Immature natural killer cell (primary cell): ENCODE data around the gene LAMC3. TPM values are rescaled to one million over a fixed set of nuclear protein-coding genes. Genes with fewer than 3 reads are reported as not detected.

Experiments used
- DNase-seq, 3 donors: peaks; one replicate each; pipeline ENCODE4 v3.0.0; 2022; ENCODE audit warnings: mixed read lengths in 1 of 3
- H3K27ac Mint-ChIP-seq, 6 donors: one replicate each; pipeline ENCODE4 v1.8.0; 2020; ENCODE audit warnings: mixed read lengths in 6 of 6, mild to moderate bottlenecking in 5 of 6, inconsistent platforms in 4 of 6, moderate library complexity in 3 of 6
- H3K27me3 Mint-ChIP-seq, 3 donors: one replicate each; pipeline ENCODE4 v1.8.0; 2020 to 2021; ENCODE audit warnings: low read depth in 3 of 3, mild to moderate bottlenecking in 3 of 3, mixed read lengths in 3 of 3, moderate library complexity in 3 of 3, inconsistent platforms in 1 of 3
- H3K36me3 Mint-ChIP-seq, 3 donors: one replicate each; pipeline ENCODE4 v1.8.0; 2020; ENCODE audit warnings: mixed read lengths in 3 of 3, inconsistent platforms in 2 of 3, mild to moderate bottlenecking in 2 of 3
- H3K4me1 Mint-ChIP-seq, 2 donors: one replicate each; pipeline ENCODE4 v1.8.0; 2020; ENCODE audit warnings: inconsistent platforms in 2 of 2, mild to moderate bottlenecking in 2 of 2, mixed read lengths in 2 of 2, moderate library complexity in 1 of 2
- H3K4me3 Mint-ChIP-seq, 5 donors: one replicate each; pipeline ENCODE4 v1.8.0; 2020; ENCODE audit warnings: mild to moderate bottlenecking in 5 of 5, mixed read lengths in 5 of 5, inconsistent platforms in 3 of 5, moderate library complexity in 3 of 5
- H3K9me3 Mint-ChIP-seq, 6 donors: one replicate each; pipeline ENCODE4 v1.8.0; 2020; ENCODE audit warnings: mild to moderate bottlenecking in 6 of 6, mixed read lengths in 6 of 6, inconsistent platforms in 4 of 6, moderate library complexity in 3 of 6
- polyA plus RNA-seq, 3 donors: library from polyadenylated mRNA; unstranded; fragments of 300-500 nt; fragmentation: Illumina TruSeq; gene quantifications; one replicate each; pipeline ENCODE4 v1.2.3, GENCODE V29; 2021

Gene LAMC3
- polyA plus RNA-seq, 3 donors from 2014 or later = not detected

DNA sequence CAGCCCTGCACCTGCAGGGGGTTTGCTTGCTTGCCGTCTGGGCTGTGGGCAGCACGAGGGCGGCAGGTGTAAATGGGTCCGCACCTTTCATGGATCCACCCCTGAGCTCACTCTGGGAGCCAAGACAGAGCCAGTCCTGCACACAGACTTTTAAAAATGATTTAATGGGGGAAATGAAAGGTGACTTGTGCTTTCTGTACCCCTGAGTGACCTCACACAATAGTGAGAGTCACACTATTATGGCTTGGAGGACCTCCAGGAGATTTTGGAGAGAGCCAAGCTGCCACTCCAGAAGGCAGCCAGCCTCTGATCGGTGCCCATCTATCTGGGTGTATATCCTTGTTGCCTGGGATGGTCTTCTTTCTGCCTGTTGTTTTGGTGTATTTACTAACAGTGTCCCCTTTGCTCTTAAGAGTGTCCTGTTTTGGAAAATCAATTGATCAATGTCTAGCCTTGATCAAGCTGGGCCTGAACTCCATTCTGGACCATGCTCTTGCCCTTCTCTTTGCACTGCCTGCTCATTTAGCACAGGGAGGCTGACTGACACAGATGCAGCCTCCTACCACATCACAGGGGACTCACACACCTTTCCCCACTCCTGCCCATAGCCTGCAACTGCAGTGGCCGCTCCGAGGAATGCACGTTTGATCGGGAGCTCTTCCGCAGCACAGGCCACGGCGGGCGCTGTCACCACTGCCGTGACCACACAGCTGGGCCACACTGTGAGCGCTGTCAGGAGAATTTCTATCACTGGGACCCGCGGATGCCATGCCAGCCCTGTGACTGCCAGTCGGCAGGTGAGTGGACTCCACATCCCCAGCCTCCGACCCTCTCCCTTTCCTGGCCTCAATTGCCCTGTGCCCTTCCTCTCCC is 29.5 kb downstream of the LAMC3 start:
- Mint-ChIP-seq H3K4me1 (no peaks in the 10 kb centered on the region), H3K4me3 (no peak overlapping the region), H3K27me3 (peaks cover 0 to 10% (median 2%) of the 10 kb centered on the region in 3 donors), H3K9me3 (peaks cover 0 to 1% (median 0%) of the 10 kb centered on the region in 6 donors), H3K36me3 (no peaks in the 10 kb centered on the region), H3K27ac (no peak overlapping the region)
- DNase-seq = no peak

DNA sequence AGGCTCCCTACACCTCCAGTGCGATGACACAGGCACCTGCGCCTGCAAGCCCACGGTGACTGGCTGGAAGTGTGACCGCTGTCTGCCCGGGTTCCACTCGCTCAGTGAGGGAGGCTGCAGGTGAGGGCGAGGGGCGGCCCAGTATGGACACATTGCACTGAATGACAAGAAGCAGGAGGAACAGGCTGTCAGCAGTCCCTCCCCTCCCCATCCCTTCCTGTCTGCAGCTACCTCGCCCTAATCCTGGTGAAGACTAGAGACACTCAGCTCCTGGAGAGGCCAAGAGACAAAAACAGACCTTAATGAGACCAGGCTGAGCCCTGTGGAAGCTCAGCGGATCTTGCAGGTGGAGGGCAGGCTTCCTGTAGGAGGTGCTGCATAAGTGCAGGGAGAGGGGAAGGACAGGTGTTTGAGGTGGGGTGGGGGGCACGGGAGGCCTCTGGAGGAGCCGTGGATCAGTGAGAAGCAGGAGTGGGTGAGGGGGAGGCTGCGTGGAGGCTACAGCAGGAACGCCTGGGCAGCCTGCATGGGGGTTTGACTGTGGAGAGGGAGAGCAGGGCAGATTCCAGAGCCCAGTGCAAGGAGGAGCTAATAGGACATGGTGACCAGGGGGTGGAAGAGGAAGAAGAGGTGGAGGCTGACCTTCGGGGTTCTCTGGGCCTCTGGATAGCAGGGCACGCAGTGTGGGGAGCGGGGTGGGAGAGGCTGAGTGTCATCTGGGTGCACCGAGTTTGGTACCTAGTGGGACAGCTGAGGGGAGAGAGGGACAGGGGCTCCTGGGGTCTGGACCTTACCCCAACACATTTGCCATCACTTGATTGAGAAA is 30.4 kb downstream of the LAMC3 start:
- H3K4me1 Mint-ChIP-seq = no peaks in the 10 kb centered on the region
- no peaks in the 10 kb centered on the region for H3K36me3 Mint-ChIP-seq
- H3K27ac Mint-ChIP-seq = no peak overlapping the region
- no peak overlapping the region for H3K4me3 Mint-ChIP-seq
- DNase-seq = no peak
- H3K9me3 Mint-ChIP-seq = peaks cover 0 to 1% (median 0%) of the 10 kb centered on the region in 6 donors
- H3K27me3 Mint-ChIP-seq = peaks cover 0 to 8% (median 2%) of the 10 kb centered on the region in 3 donors

DNA sequence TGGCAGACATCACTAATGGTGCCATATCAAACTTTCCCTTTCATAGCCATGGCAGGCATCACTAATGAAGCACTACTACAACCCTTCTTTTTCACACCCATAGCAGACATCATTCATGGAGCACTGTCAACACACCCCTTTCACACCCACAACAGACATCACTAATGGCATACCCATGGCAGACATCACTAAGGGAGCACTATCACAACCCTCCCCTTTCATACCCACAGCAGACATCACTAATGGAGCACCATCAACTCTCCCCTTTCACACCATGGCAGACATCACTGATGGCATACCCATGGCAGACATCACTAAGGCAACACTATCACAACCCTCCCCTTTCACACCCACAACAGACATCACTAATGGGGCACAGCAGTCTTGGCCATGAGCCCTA is 33.7 kb downstream of the LAMC3 start:
- peaks cover 0 to 5% (median 4%) of the 10 kb centered on the region in 3 donors for H3K27me3 Mint-ChIP-seq
- peaks cover 0 to 2% of the 10 kb centered on the region in 2 donors for H3K4me1 Mint-ChIP-seq
- no peak overlapping the region for H3K27ac Mint-ChIP-seq
- no peak overlapping the region for H3K4me3 Mint-ChIP-seq
- H3K36me3 Mint-ChIP-seq = no peaks in the 10 kb centered on the region
- peaks cover 0 to 1% (median 0%) of the 10 kb centered on the region in 6 donors for H3K9me3 Mint-ChIP-seq
- no peak for DNase-seq

DNA sequence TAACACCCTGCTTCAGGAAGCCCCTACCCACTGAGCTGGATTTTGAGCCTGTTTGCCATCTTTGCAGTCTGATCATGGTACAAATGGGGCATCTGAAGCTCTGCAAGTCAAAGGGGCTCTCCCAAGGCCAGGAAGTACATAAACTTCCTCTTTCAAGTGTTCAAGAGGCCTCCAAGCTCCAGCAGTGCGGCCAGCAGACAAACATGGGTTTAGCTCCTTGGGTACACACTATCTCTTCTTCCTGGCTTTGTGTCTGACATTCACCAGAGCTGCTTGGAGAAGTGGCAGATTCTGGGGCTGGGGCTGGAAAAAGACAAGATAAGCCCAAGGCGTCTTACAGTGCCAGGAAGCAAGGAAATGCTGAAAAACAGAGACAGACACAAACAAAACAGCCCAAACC is 34.1 kb downstream of the LAMC3 start:
- H3K9me3 Mint-ChIP-seq = peaks cover 0 to 1% (median 0%) of the 10 kb centered on the region in 6 donors
- H3K4me1 Mint-ChIP-seq = peaks cover 0 to 2% of the 10 kb centered on the region in 2 donors
- peaks cover 0 to 5% (median 4%) of the 10 kb centered on the region in 3 donors for H3K27me3 Mint-ChIP-seq
- no peak overlapping the region for H3K27ac Mint-ChIP-seq
- H3K4me3 Mint-ChIP-seq = no peak overlapping the region
- H3K36me3 Mint-ChIP-seq = no peaks in the 10 kb centered on the region
- DNase-seq = no peak

DNA sequence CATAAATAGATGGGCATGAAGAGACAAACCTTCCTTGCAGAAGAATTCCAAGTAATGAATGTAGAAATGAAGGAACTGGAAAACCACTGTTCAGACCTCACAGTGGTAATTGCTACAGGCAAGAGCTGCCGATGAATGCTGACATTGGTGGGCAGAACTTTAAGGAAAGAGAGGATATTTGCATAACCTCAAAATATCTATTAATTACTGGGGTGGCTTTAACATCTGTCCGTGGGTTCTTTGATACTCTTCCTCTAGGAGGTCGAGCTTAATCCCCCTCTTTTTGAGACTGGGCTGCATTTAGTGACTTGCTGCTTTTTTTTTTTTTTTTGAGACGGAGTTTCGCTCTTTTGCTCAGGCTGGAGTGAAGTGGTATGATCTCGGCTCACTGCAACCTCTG is 34.7 kb downstream of the LAMC3 start:
- peaks cover 0 to 7% (median 3%) of the 10 kb centered on the region in 3 donors for H3K27me3 Mint-ChIP-seq
- DNase-seq = no peak
- peaks cover 0 to 2% of the 10 kb centered on the region in 2 donors for H3K4me1 Mint-ChIP-seq
- H3K27ac Mint-ChIP-seq = no peak overlapping the region
- no peaks in the 10 kb centered on the region for H3K36me3 Mint-ChIP-seq
- no peak overlapping the region for H3K4me3 Mint-ChIP-seq
- H3K9me3 Mint-ChIP-seq = no peaks in the 10 kb centered on the region

DNA sequence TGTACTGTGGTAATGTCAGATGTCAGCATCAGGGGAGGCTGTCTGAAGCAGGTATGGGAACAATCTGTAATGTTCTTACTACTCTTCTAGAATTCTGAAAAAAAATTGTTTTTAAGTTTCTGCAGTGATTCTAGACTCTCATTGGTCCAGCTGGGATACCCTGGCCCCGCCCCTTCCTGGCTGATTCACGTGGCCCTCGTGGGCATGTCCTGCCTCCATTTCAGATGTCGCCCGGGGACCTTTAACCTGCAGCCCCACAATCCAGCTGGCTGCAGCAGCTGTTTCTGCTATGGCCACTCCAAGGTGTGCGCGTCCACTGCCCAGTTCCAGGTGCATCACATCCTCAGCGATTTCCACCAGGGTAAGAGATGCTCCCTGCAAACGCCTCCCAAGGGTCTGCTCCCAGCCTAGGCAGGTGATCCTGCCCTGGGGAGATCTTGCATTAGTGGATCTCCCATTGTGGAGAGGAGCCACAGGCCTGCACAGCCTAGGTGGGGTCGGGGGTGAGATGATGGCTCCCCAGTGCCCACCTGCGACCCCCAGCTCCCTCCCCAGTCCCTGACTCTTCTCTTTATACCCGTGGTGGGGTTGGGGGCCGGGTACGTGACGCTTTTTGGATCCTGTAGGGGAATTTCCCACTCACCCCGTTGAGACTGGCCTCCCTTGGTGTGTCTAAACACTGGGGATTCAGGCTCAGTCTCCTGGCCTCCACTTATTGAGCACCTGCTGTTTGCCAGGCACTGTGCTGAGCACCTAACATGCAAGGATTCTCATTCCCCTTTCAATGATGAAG is 36.5 kb downstream of the LAMC3 start:
- no peaks in the 10 kb centered on the region for H3K9me3 Mint-ChIP-seq
- no peaks in the 10 kb centered on the region for H3K36me3 Mint-ChIP-seq
- H3K27ac Mint-ChIP-seq = no peak overlapping the region
- DNase-seq = no peak
- H3K4me3 Mint-ChIP-seq = no peak overlapping the region
- peaks cover 0 to 6% (median 2%) of the 10 kb centered on the region in 3 donors for H3K27me3 Mint-ChIP-seq
- H3K4me1 Mint-ChIP-seq = peaks cover 0 to 2% of the 10 kb centered on the region in 2 donors

DNA sequence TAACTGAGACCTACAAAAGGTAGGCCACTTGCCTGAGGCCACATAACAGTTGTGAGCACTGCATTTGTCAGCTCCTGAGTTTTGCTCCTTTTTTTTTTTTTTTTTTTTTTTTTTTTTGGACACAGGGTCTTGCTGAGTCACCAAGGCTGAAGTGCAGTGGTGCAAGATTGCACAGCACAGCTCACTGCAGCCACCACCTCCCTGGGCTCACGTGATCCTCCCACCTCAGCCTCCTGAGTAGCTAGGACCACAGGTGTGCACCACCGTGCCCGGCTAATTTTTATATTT is 37.1 kb downstream of the LAMC3 start:
- Mint-ChIP-seq H3K27me3 (peaks cover 2 to 6% (median 2%) of the 10 kb centered on the region in 3 donors), H3K36me3 (no peaks in the 10 kb centered on the region), H3K27ac (no peak overlapping the region), H3K4me1 (peaks cover 0 to 2% of the 10 kb centered on the region in 2 donors), H3K4me3 (no peak overlapping the region), H3K9me3 (no peaks in the 10 kb centered on the region)
- DNase-seq = no peak

DNA sequence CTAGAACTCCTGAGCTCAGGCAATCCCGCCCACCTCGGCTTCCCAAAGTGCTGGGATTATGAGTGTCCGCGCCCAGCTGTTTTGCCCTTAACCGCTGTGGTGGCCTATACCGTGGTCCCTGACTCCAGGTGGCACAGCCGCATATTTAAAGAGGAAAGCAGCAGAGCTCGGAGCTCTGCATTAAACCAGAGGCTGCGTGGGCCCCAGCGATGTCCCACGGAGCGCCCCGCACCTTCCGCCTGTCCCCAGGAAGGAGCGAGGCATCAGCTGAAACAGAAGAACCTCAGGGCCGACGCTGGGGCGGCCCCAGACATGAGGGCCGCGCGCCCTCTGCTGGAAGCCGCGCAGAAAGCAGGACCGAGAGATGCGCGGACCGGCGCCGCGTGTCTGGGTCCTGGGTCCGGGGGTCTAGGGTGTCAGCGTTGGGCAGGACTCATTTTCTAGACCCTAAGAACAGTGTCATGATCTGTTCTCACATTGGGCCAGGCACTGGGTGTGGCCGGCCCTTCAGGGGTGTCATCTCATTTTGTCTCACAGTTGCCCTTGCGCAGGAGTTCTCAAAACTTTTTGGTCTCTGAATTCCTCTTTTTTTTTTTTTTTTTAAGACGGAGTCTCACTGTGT is 37.7 kb downstream of the LAMC3 start:
- Mint-ChIP-seq H3K4me3 (peak overlapping the region in 2 of 5 donors; percentile 7 to 51), H3K36me3 (no peaks in the 10 kb centered on the region), H3K9me3 (no peaks in the 10 kb centered on the region), H3K27ac (no peak overlapping the region), H3K27me3 (peaks cover 2 to 6% (median 3%) of the 10 kb centered on the region in 3 donors), H3K4me1 (peaks cover 0 to 2% of the 10 kb centered on the region in 2 donors)
- peak; percentile 53 to 62 (median 55) for DNase-seq

DNA sequence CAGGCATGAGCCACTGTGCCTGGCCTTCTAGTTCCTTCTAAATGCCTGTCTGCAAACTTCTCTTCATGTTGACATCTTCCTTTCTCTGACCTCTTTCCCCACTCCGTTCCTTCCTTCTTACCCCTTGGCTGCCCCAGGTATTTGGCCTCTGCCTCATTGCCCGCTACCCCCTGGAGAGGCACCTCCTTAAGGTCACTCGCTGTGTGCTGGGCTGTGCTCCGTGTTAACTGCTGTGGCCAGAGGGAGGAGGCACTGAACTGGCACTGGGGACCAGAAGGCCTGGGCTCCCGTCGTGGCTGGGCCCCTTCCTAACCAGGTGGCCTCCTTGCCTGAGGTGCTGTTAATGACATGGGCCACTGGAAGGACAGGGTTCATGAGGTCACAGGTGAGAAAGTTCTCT is 39.4 kb downstream of the LAMC3 start:
- H3K4me3 Mint-ChIP-seq = no peak overlapping the region
- DNase-seq = no peak
- H3K9me3 Mint-ChIP-seq = no peaks in the 10 kb centered on the region
- no peak overlapping the region for H3K27ac Mint-ChIP-seq
- H3K36me3 Mint-ChIP-seq = no peaks in the 10 kb centered on the region
- peaks cover 2 to 8% (median 3%) of the 10 kb centered on the region in 3 donors for H3K27me3 Mint-ChIP-seq
- peaks cover 0 to 2% of the 10 kb centered on the region in 2 donors for H3K4me1 Mint-ChIP-seq

DNA sequence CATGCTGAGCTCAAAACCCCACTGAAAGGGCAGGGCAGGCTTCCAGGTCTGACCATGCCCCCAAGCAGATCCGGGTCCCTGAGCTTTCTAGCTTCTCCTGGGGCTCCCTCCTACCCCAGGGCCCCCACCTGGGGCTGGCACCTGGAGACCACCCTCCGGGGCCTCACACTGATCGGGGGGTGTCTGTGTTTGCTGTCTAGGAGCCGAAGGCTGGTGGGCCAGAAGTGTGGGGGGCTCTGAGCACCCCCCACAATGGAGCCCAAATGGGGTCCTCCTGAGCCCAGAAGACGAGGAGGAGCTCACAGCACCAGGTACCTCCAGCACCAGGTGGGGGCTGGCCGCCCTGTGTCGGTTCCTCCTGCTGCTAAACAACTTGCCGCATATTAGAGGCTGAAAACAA is 39.8 kb downstream of the LAMC3 start:
- Mint-ChIP-seq H3K4me1 (peaks cover 0 to 2% of the 10 kb centered on the region in 2 donors), H3K36me3 (no peaks in the 10 kb centered on the region), H3K4me3 (no peak overlapping the region), H3K27ac (no peak overlapping the region), H3K27me3 (peaks cover 2 to 9% (median 3%) of the 10 kb centered on the region in 3 donors), H3K9me3 (no peaks in the 10 kb centered on the region)
- no peak for DNase-seq

DNA sequence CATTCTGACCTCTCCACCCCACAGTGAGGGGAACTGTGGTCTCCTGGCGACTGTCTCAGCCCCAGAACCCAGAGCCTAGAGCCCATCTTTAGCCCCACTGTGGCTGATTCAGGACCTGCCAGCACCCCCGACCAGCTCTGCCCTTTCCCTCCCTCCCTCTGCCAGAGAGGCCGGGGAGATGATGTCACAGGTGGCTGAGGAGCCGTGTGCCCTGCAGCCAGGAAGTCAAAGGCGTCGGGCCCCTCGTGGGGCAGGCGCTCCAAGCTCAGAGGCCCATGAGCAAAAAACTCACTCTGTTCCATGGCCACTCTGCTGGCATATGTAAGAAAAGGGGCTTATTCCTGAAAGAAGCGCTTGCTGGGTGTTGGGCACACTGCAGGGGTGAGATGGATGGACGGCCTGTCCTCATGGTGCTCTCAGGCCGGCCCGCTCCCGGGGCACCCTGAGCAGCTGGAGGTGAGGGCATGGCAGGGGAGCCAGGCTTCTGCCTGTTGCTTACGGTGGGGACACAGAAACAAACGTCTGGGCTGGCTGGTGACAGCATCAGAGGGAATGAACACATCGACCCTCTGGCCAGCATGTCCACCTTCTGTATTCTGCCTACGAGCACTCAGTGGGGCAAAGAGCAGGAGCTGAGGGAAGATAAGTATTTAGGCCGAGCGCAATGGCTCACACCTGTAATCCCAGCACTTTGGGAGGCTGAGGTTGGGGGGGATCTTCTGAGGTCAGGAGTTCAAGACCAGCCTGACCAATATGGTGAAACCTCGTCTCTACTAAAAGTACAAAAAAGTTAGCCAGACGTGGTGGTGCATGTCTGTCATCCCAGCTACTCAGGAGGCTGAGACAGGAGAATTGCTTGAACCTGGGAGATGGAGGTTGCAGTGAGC is 41.1 kb downstream of the LAMC3 start:
- Mint-ChIP-seq H3K9me3 (no peaks in the 10 kb centered on the region), H3K27ac (no peak overlapping the region), H3K4me3 (no peak overlapping the region), H3K27me3 (peaks cover 2 to 7% (median 3%) of the 10 kb centered on the region in 3 donors), H3K4me1 (peaks cover 0 to 2% of the 10 kb centered on the region in 2 donors), H3K36me3 (no peaks in the 10 kb centered on the region)
- DNase-seq = no peak

DNA sequence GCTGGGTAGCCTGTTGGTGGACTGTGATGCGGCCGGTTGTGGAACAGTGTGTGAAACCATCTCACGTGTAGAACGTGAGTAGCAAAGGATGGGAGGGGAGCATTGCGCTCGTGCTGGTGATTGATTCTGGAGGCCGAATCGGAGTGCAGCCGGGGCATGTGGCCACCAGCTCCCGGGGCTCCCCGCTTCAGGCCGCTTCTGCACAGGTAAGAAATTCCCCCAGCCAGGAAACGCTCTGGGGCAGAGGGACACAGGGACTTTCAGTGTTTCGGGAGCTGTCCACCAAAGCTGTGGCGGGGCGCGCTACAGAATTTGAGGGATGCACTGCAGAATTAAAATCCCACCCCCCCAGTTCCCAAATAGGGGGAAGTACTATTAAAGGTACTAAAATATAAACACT is 41.9 kb downstream of the LAMC3 start:
- H3K27me3 Mint-ChIP-seq = peaks cover 2 to 7% (median 3%) of the 10 kb centered on the region in 3 donors
- H3K4me1 Mint-ChIP-seq = peaks cover 0 to 2% of the 10 kb centered on the region in 2 donors
- no peak overlapping the region for H3K27ac Mint-ChIP-seq
- no peak overlapping the region for H3K4me3 Mint-ChIP-seq
- no peaks in the 10 kb centered on the region for H3K9me3 Mint-ChIP-seq
- DNase-seq = no peak
- no peaks in the 10 kb centered on the region for H3K36me3 Mint-ChIP-seq
